Neural progenitor cell (in vitro differentiated cells): Measurements from ENCODE around the gene RPH3AL. TPM values are rescaled to one million over a fixed set of nuclear protein-coding genes. Genes with fewer than 3 reads are reported as not detected.
"Not testable (repeated sequence)": the region's sequence is repeated elsewhere in the genome, so short reads cannot be mapped to it uniquely, and the experiment has no call there.

Experiments used
- DNase-seq: peaks from one replicate; pipeline ENCODE4 v3.0.0-alpha.2; 2016; ENCODE audit warnings: low spot score
- H2AFZ ChIP-seq: fragments of 200-600 bp; sonication (generic); replicated peaks from 2 replicates; pipeline ENCODE4 v1.6.1; 2016; ENCODE audit warnings: antibody characterized with exemption
- H3F3A ChIP-seq: fragments of 200-600 bp; sonication (generic); 2 replicates; pipeline ENCODE4 v1.6.1; 2016; ENCODE audit warnings: antibody characterized with exemption, low read depth
- H3K27ac ChIP-seq: fragments of 200-600 bp; sonication (generic); 2 replicates; pipeline ENCODE4 v1.5.1; 2016; ENCODE audit warnings: mild to moderate bottlenecking
- H3K27me3 ChIP-seq: fragments of 200-600 bp; sonication (generic); 2 replicates; pipeline ENCODE4 v1.6.1; 2016; ENCODE audit warnings: mild to moderate bottlenecking, moderate library complexity
- H3K36me3 ChIP-seq: fragments of 200-600 bp; sonication (generic); 2 replicates; pipeline ENCODE4 v1.5.1; 2016
- H3K4me1 ChIP-seq: fragments of 200-600 bp; sonication (generic); 2 replicates; pipeline ENCODE4 v1.6.1; 2016; ENCODE audit warnings: mixed run types
- H3K4me2 ChIP-seq: fragments of 200-600 bp; sonication (generic); 2 replicates; pipeline ENCODE4 v1.6.1; 2016
- H3K4me3 ChIP-seq: fragments of 200-600 bp; sonication (generic); 2 replicates; pipeline ENCODE4 v1.5.1; 2016
- H3K79me2 ChIP-seq: fragments of 200-600 bp; sonication (generic); 2 replicates; pipeline ENCODE4 v1.6.1; 2016; ENCODE audit warnings: low read depth
- H3K9ac ChIP-seq: fragments of 200-600 bp; sonication (generic); 2 replicates; pipeline ENCODE4 v1.6.1; 2016
- H3K9me3 ChIP-seq: fragments of 200-600 bp; sonication (generic); 2 replicates; pipeline ENCODE4 v1.5.1; 2016; ENCODE audit warnings: low read depth
- H4K20me1 ChIP-seq: fragments of 200-600 bp; sonication (generic); 2 replicates; pipeline ENCODE4 v1.6.1; 2016; ENCODE audit warnings: low read depth
- H3K27ac Mint-ChIP-seq: 3 replicates; pipeline ENCODE4 v1.8.0; 2021; ENCODE audit warnings: mixed read lengths
- H3K27me3 Mint-ChIP-seq: 2 replicates; pipeline ENCODE4 v1.8.0; 2022; ENCODE audit warnings: low read depth, mild to moderate bottlenecking, inconsistent platforms, moderate library complexity, mixed read lengths; ENCODE audit not compliant: insufficient read depth
- H3K36me3 Mint-ChIP-seq: 3 replicates; pipeline ENCODE4 v1.8.0; 2021; ENCODE audit warnings: mixed read lengths
- H3K4me1 Mint-ChIP-seq: 3 replicates; pipeline ENCODE4 v1.8.0; 2021; ENCODE audit warnings: mixed read lengths
- H3K4me3 Mint-ChIP-seq: 3 replicates; pipeline ENCODE4 v1.8.0; 2021; ENCODE audit warnings: mild to moderate bottlenecking, moderate library complexity, mixed read lengths
- H3K9me3 Mint-ChIP-seq: 3 replicates; pipeline ENCODE4 v1.8.0; 2020; ENCODE audit warnings: mixed read lengths
- EZH2 ChIP-seq: fragments of 200-600 bp; sonication (generic); IDR thresholded peaks from 2 replicates; pipeline ENCODE4 v1.6.1; 2017; ENCODE audit warnings: antibody characterized with exemption, mild to moderate bottlenecking, moderate library complexity
- EZH2phosphoT487 ChIP-seq: fragments of 200-600 bp; sonication (generic); IDR thresholded peaks from 2 replicates; pipeline ENCODE4 v1.6.1; 2017; ENCODE audit warnings: antibody characterized with exemption
- total RNA-seq: library from RNA; depleted of rRNA; stranded (reverse); fragments of >200 nt; gene quantifications from 2 replicates; pipeline ENCODE4 v1.2.3, GENCODE V29; 2015; ENCODE audit warnings: low replicate concordance
- TF ChIP-seq, protein P1 (sequence below): fragments of 200-600 bp; sonication (generic); IDR thresholded peaks from 2 replicates; pipeline ENCODE4 v1.5.1; 2017; ENCODE audit warnings: antibody characterized with exemption, mild to moderate bottlenecking

The RPH3AL gene
- total RNA-seq, 1 donor from 2014 or later, result 7.5 TPM

- H3K36me3 ChIP-seq, result no peaks in the 10 kb centered on the region
- H2AFZ ChIP-seq, result no peak overlapping the region
- Mint-ChIP-seq H3K4me3 (no peak overlapping the region), H3K4me1 (peaks cover 27% of the 10 kb centered on the region), H3K27me3 (no peaks in the 10 kb centered on the region), H3K27ac (no peak overlapping the region), H3K36me3 (peaks cover 5% of the 10 kb centered on the region), H3K9me3 (peaks cover 8% of the 10 kb centered on the region)
- no peaks in the 10 kb centered on the region for H4K20me1 ChIP-seq
- TF ChIP-seq, protein P1, sequence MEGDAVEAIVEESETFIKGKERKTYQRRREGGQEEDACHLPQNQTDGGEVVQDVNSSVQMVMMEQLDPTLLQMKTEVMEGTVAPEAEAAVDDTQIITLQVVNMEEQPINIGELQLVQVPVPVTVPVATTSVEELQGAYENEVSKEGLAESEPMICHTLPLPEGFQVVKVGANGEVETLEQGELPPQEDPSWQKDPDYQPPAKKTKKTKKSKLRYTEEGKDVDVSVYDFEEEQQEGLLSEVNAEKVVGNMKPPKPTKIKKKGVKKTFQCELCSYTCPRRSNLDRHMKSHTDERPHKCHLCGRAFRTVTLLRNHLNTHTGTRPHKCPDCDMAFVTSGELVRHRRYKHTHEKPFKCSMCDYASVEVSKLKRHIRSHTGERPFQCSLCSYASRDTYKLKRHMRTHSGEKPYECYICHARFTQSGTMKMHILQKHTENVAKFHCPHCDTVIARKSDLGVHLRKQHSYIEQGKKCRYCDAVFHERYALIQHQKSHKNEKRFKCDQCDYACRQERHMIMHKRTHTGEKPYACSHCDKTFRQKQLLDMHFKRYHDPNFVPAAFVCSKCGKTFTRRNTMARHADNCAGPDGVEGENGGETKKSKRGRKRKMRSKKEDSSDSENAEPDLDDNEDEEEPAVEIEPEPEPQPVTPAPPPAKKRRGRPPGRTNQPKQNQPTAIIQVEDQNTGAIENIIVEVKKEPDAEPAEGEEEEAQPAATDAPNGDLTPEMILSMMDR, result no peak
- TF ChIP-seq EZH2, result no peak
- TF ChIP-seq EZH2phosphoT487, result no peak
- no peaks in the 10 kb centered on the region for H3K9me3 ChIP-seq
- no peak overlapping the region for H3K27ac ChIP-seq
- H3K4me1 ChIP-seq, result peaks cover 10% of the 10 kb centered on the region
- peaks cover 9% of the 10 kb centered on the region for H3F3A ChIP-seq
- no peaks in the 10 kb centered on the region for H3K27me3 ChIP-seq
- H3K79me2 ChIP-seq, result no peaks in the 10 kb centered on the region
- H3K4me2 ChIP-seq, result no peak overlapping the region
- H3K4me3 ChIP-seq, result no peak overlapping the region
- DNase-seq, result no peak
- H3K9ac ChIP-seq, result no peak overlapping the region
These were observed 144.2 kb downstream of the RPH3AL start for GRCh38 chr17:208429-208828.

GRCh38 chr17:207775-208174 is 144.8 kb downstream of the RPH3AL start:
- H3K27ac ChIP-seq, result no peak overlapping the region
- H2AFZ ChIP-seq, result no peak overlapping the region
- TF ChIP-seq, protein P1, result no peak
- TF ChIP-seq EZH2phosphoT487 (no peak), EZH2 (no peak)
- H3K9me3 ChIP-seq, result no peaks in the 10 kb centered on the region
- H4K20me1 ChIP-seq, result no peaks in the 10 kb centered on the region
- no peak overlapping the region for H3K4me3 Mint-ChIP-seq
- no peaks in the 10 kb centered on the region for H3K36me3 ChIP-seq
- DNase-seq, result no peak
- no peak overlapping the region for H3K4me3 ChIP-seq
- H3K36me3 Mint-ChIP-seq, result peaks cover 5% of the 10 kb centered on the region
- H3K4me1 ChIP-seq, result peaks cover 10% of the 10 kb centered on the region
- no peaks in the 10 kb centered on the region for H3K27me3 ChIP-seq
- H3K9me3 Mint-ChIP-seq, result peaks cover 8% of the 10 kb centered on the region
- peaks cover 27% of the 10 kb centered on the region for H3K4me1 Mint-ChIP-seq
- no peaks in the 10 kb centered on the region for H3K79me2 ChIP-seq
- peaks cover 9% of the 10 kb centered on the region for H3F3A ChIP-seq
- H3K4me2 ChIP-seq, result no peak overlapping the region
- H3K27ac Mint-ChIP-seq, result no peak overlapping the region
- no peaks in the 10 kb centered on the region for H3K27me3 Mint-ChIP-seq
- no peak overlapping the region for H3K9ac ChIP-seq

- no peaks in the 10 kb centered on the region for H3K9me3 ChIP-seq
- H3K27ac ChIP-seq, result no peak overlapping the region
- no peak overlapping the region for H3K4me2 ChIP-seq
- no peaks in the 10 kb centered on the region for H4K20me1 ChIP-seq
- peaks cover 27% of the 10 kb centered on the region for H3K4me1 Mint-ChIP-seq
- no peaks in the 10 kb centered on the region for H3K27me3 ChIP-seq
- no peaks in the 10 kb centered on the region for H3K27me3 Mint-ChIP-seq
- no peak for DNase-seq
- peak overlapping the region; percentile 24 for H3K4me3 Mint-ChIP-seq
- H3K9ac ChIP-seq, result no peak overlapping the region
- H3K36me3 Mint-ChIP-seq, result peaks cover 5% of the 10 kb centered on the region
- no peaks in the 10 kb centered on the region for H3K79me2 ChIP-seq
- H3K4me3 ChIP-seq, result no peak overlapping the region
- no peak overlapping the region for H3K27ac Mint-ChIP-seq
- H3K4me1 ChIP-seq, result peaks cover 10% of the 10 kb centered on the region
- no peak overlapping the region for H2AFZ ChIP-seq
- no peak for TF ChIP-seq EZH2phosphoT487
- TF ChIP-seq EZH2, result no peak
- TF ChIP-seq, protein P1, result no peak
- H3F3A ChIP-seq, result peaks cover 9% of the 10 kb centered on the region
- no peaks in the 10 kb centered on the region for H3K36me3 ChIP-seq
- H3K9me3 Mint-ChIP-seq, result peaks cover 8% of the 10 kb centered on the region
These were observed 145.6 kb downstream of the RPH3AL start for GRCh38 chr17:206941-207560.

DNA sequence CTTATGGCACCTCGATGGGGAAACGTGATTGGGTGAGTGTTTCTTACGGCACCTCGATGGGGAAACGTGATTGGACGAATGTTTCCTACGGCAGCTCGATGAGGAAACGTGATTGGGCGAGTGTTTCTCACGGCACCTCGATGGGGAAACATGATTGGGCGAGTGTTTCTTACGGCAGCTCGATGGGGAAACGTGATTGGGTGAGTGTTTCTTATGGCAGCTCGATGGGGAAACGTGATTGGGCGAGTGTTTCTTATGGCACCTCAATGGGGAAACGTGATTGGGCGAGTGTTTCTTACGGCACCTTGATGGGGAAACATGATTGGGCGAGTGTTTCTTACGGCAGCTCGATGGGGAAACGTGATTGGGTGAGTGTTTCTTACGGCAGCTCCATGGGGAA is 146.1 kb downstream of the RPH3AL start:
- H3K4me2 ChIP-seq, H3K27me3 ChIP-seq, H3K4me1 ChIP-seq, H3K9me3 ChIP-seq, H3K9ac ChIP-seq, H3K9me3 Mint-ChIP-seq, H3K27ac ChIP-seq, H3K27me3 Mint-ChIP-seq, H3F3A ChIP-seq, DNase-seq, H2AFZ ChIP-seq, H3K36me3 Mint-ChIP-seq, H4K20me1 ChIP-seq, H3K79me2 ChIP-seq, H3K4me3 ChIP-seq, H3K36me3 ChIP-seq: not testable (repeated sequence)
- Mint-ChIP-seq H3K4me1 (peaks cover 27% of the 10 kb centered on the region), H3K4me3 (peak overlapping the region; percentile 24), H3K27ac (peak overlapping the region; percentile 55)
